SK-N-SH treated with all-trans-retinoic acid at 6 μM for 48 hours (cell line): Measurements from ENCODE around the gene FRG2B.

Source experiments
- ARNTL ChIP-seq: fragments of 450-650 bp; formaldehyde crosslinking; IDR thresholded peaks from 2 replicates; pipeline ENCODE4 v1.5.0; 2020; ENCODE audit warnings: low read depth, mild to moderate bottlenecking, moderate library complexity, borderline replicate concordance
- BACH2 ChIP-seq: fragments of 250-450 bp; sonication (Bioruptor Pico); IDR thresholded peaks from 2 replicates; pipeline ENCODE4 v1.9.0; 2021; ENCODE audit warnings: mild to moderate bottlenecking, borderline replicate concordance
- PATZ1 ChIP-seq: fragments of 250-450 bp; sonication (Bioruptor Pico); IDR thresholded peaks from 2 replicates; pipeline ENCODE4 v1.8.0; 2020; ENCODE audit warnings: mild to moderate bottlenecking, moderate library complexity, borderline replicate concordance
- TOX ChIP-seq: fragments of 250-450 bp; sonication (Bioruptor Pico); IDR thresholded peaks from 2 replicates; pipeline ENCODE4 v1.8.0; 2021; ENCODE audit warnings: mild to moderate bottlenecking, moderate library complexity, borderline replicate concordance
- ZC3H10 ChIP-seq: fragments of 250-450 bp; sonication (Bioruptor Pico); IDR thresholded peaks from 2 replicates; pipeline ENCODE4 v1.5.1; 2021; ENCODE audit warnings: mild to moderate bottlenecking, moderate library complexity
- ZFP3 ChIP-seq: fragments of 250-450 bp; sonication (Bioruptor Pico); IDR thresholded peaks from 2 replicates; pipeline ENCODE4 v1.5.0; 2020; ENCODE audit warnings: mild to moderate bottlenecking, moderate library complexity
- ZFP30 ChIP-seq: fragments of 450-650 bp; formaldehyde crosslinking; IDR thresholded peaks from 2 replicates; pipeline ENCODE4 v1.5.0; 2022; ENCODE audit warnings: mild to moderate bottlenecking, moderate library complexity
- TF ChIP-seq, protein P1 (sequence below): fragments of 250-450 bp; sonication (Bioruptor Pico); IDR thresholded peaks from 2 replicates; pipeline ENCODE4 v1.5.1; 2020; ENCODE audit warnings: low read depth, mild to moderate bottlenecking, moderate library complexity

- TF ChIP-seq PATZ1 (CRISPR knock-in tag) (no peak), ZC3H10 (CRISPR knock-in tag) (no peak), BACH2 (CRISPR knock-in tag) (no peak), TOX (no peak), ZFP30 (CRISPR knock-in tag) (no peak), ZFP3 (CRISPR knock-in tag) (no peak), ARNTL (CRISPR knock-in tag) (no peak)
- TF ChIP-seq, protein P1, sequence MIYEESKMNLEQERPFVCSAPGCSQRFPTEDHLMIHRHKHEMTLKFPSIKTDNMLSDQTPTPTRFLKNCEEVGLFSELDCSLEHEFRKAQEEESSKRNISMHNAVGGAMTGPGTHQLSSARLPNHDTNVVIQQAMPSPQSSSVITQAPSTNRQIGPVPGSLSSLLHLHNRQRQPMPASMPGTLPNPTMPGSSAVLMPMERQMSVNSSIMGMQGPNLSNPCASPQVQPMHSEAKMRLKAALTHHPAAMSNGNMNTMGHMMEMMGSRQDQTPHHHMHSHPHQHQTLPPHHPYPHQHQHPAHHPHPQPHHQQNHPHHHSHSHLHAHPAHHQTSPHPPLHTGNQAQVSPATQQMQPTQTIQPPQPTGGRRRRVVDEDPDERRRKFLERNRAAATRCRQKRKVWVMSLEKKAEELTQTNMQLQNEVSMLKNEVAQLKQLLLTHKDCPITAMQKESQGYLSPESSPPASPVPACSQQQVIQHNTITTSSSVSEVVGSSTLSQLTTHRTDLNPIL (CRISPR knock-in tag), result no peak
Measured at GRCh38 chr10:133617196-133617595, 9.4 kb downstream of the FRG2B start.
